ENCODE data around the gene CDKL4.

- no peak for TF ChIP-seq EZH2 (IDR thresholded peaks at IDR 0.05; ENCODE audit: low read length, missing control alignments)
- TF ChIP-seq CTCF (conservative IDR thresholded peaks at IDR 0.05 in 1 of 2, IDR thresholded peaks at IDR 0.05 in 1 of 2; ENCODE audit: low read depth in 1 of 2, low read length in 2 of 2) = no peak
Observed at GRCh38 chr2:39128919-39129391, 114.8 kb downstream of the CDKL4 start.
